ENCODE results near the gene GPATCH3.
"Not testable (repeated sequence)": the region's sequence is repeated elsewhere in the genome, so short reads cannot be mapped to it uniquely, and the experiment has no call there.

Gene GPATCH3

GRCh38 chr1:26913389-26913753 lies 13.1 kb upstream of the GPATCH3 start:
- DNase-seq (ENCODE audit: low spot score): no peak

DNA sequence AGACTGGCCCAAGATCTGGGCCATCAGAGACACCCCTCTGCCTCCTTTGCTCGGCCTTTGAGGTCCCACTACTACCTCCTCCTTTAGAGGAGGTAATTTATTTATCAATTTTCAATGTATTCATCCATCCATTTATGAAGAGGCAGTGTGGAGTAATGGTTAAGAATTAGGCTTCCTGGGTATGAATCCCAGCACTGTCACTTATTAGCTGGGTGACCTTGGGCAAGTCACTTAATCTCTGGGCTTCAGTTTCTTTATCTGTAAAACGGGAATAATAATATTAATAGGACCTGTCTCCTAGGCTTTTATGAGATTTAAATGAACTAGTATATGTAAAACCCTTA lies 11.9 kb upstream of the GPATCH3 start:
- DNase-seq (ENCODE audit: low spot score): no peak

GRCh38 chr1:26911399-26912146 lies 11.3 kb upstream of the GPATCH3 start:
- no peak for DNase-seq (ENCODE audit: low spot score)

DNA sequence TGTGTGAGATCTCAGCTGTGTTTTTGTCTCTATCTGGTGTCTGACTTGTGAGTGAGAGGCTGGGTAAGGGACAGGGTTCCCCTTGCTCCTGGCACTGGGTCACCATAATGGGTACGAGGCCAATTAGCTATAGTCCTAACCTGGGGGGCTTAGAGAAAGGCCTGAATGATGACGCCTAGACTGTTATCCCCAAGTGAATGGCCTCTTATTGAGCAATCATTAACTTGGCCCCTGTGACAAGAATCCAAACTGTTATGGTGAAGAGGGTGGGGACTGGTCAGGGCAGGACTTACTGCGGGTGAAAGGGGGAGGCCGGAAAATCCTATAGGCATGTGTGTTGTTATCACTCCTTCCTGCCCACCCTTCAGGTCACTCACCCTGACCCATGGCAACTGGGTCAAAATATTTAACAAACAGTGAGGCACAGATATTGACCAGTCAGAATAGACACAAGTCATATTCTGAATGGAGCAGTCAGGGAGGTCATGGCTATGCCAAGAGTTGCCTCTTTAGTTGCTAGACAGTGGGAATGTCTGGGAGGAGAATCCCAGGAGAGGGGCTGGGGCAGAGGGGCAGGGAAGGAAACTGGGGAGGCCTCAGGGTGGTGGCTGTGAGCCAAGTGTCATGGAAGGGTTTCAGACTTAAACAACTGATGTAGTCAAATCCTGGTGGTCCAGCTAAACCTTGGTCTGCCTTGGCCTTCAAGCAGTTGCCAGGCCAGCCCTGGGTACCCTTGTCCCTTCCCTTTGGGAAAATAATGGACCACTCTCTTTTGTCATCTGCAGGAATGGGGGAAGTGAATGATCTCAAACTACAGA lies 10.3 kb upstream of the GPATCH3 start:
- DNase-seq (ENCODE audit: low spot score): no peak

GRCh38 chr1:26909951-26910342 lies 9.7 kb upstream of the GPATCH3 start:
- no peak for DNase-seq (ENCODE audit: low spot score)

GRCh38 chr1:26907071-26907917 lies 7.0 kb upstream of the GPATCH3 start:
- DNase-seq (ENCODE audit: low spot score): no peak

DNA sequence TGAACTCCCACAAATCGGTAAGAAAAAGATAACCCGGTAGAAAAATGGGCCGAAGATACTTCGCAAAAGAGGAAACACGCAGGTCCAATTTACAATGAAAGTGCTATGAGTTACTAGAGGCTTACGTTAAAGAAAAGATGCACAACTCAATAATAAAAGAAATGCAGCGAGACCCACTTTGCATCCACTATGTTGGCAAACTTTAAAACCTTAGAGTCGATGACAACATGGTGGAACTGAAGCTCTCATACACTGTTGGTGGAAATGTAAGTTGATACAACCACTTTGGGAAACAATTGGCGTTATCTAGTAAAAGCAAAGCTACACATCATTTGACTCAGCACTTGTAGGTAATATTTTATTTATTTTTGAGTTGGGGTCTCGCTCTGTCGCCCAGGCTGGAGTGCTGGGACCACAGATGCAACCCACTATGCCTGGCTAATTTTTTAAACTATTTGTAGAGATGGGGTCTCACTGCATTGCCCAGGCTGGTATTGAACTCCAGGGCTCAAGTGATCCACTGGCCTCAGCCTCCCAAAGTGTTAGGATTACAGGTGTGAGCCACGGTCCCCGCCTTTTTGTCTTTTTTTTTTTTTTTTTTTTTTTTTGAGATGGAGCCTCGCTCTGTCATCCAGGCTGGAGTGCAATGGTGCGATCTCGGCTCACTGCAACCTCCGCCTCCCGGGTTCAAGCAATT lies 696 bp upstream of the GPATCH3 start:
- no peak for DNase-seq (ENCODE audit: low spot score)

DNA sequence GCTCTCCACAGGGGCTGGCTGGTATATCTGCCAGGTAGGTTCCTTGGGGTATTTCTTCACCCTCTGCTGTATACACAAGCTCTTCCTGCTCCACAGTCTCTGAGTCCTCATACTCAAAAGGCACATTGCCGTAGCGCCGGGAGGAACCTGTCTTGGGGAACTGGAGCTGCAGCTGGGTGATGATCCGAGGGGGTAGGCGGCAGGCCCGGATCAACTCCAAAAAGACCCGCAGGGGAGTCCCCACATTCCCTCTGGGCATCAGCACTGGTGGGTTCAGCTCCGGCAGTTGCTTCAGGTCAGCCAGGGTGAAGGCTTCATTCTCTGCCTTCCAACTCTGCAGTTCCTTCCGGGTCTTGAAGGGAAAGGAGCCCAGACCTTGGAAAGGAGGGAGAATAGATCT lies 2.9 kb downstream of the GPATCH3 start:
- DNase-seq (ENCODE audit: low spot score): no peak

DNA sequence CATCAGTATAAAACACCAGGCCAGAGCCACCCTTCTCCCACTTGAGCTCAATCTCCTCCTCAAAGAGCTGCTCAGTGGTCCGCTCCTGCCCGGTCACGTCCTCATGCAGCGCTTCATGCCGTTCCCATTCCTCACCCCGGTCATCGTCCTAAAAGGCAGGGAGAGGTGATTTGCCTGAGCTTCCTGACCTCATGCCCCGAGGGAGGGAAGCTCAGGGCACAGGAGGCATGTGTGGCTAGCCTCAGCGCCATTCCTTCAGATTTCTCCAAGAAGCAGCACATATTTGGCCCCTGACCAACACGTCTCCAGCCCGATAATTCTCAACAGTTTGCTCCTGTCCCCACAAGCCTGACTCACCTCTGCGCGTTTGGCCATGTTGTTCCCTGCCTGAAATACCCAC lies 6.0 kb downstream of the GPATCH3 start:
- DNase-seq (ENCODE audit: low spot score): no peak

DNA sequence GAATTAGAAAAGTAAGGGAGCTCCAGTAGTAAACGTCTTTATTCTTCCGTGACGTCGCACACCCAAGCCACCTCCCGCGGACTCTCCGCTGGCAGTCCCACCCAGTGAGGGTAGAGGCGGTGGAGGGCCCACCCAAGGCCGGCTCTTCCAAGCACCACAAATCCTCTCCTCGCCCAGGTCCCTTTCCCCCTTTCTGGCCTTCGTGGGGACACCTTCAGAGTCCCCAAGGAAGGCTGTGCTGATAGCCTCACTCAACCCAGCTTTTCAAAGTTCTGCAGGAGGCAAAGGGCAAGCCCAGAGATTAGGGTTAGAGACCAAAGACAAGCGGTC lies 9.8 kb downstream of the GPATCH3 start:
- DNase-seq (ENCODE audit: low spot score): no peak

DNA sequence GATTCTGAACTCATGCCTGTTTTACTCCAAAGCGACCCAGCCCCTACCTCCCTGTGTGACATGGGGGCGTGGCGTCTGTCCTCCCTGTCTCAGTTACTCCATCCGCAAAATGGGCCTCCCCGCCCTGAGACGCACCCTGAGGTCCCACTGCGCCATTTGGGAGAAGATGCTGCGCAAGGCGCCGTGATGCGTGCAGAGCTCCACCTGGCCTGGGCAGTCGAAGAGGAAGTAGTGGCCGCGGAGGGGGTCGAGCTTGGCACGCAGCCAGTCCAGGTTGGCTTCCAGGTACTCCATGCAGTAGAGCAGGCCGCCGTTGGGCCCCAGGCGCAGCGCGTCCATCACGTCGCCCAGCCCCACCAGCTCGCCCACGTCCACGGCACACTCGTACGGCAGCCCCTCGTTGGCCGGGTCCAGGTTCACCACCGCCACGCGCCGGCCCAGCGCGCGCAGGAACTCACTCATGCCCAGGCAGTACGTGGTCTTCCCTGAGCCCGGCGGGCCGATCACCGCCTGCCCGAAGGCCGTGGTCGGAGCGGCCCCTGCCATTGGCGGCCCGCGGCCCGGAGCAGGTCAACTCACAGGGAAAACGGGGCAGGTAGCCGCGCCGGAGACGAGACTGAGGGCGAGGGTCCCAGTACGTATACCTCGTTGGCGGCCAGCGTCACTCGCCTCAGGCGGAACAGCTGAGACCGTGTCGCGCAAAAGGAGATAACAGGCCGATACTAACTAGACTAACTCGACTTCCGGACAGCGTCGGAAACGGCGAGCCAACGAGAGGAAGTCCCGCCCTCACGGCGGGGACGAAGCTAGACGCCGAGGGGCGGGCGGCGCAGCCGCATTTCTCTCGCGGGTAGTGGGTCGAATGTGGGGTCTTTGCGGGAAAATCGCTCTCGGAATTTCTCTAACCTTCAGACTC lies 10.5 kb downstream of the GPATCH3 start, which contains the start of gene GPN2:
TSS of gene GPN2 (minus strand) at position 733 of the 916 bp plus-strand sequence. CDS start at position 546, 187 bp downstream.
- peak; percentile 86 for DNase-seq (ENCODE audit: low spot score)

DNA sequence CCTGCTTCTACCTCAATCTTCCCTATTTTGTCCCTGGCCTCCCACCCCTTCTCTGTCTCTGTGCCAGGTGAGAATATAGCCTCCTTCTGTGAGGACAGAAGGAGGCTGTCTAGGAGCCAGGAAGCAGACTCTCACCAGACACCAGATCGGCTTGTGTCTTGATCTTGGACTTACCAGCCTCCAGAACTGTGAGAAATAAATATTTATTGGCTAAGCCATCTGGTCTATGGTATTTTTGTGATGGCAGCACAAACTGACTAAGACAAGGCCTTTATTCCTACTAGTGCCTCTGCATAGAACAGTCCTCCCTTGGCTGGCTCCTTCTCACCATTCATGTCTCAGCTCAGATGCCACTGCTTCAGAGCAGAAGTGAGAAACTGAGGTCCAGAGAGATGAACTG lies 12.0 kb downstream of the GPATCH3 start:
- DNase-seq (ENCODE audit: low spot score): no peak

DNA sequence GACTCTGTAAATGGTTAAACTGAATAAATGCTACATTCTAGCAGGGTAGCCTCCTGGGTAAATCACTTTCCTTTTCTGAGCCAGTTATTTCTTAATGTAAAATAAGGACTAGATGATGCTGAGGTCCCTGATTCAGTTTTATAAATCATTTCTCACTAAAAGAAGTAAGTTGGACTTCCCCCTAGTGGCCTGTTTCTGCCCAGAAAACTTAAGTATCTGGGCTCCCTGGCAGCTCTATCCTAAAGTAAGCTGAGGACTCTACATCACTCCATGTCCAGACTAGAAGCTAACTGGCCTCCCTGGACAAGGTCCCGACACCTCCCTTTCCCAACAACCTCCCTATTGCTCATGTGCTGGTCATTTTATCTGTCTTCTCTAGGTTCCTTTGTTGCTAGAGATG lies 13.1 kb downstream of the GPATCH3 start:
- DNase-seq (ENCODE audit: low spot score): no peak

DNA sequence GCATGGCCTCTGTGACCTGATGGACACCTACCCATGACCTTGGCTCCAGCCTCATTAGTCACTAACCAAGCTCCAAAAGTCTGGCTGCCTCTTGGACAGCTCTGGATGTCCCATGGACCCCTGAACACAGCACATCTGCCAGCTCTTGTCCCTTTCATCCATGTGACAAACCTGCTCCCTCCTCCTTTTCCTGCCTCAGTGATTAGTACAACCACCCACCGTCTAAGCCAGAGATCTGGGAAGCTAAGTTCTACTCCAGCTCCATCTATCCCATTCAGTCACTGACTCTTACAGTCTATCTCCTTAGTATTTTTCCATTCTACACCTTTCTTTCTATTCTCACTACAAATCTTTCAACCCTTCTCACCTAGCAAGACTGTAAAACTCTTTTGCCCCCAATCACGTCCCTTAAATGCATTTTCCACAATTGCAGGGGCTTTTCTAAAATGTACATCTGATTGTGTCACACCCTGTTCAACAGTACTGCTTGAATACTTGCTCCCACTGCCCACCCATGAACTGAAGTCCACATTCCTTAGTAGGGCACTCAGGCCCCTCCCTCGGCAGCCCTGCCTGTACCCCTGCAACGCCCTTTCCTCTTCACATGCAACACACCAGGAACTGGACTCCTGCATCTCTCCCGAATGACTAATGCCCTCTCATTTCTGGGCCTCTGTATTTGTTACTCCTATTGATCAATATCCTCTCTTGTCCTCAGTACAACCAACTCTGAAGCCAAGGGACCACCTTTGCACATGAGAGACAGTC lies 17.4 kb downstream of the GPATCH3 start:
- no peak for DNase-seq (ENCODE audit: low spot score)

DNA sequence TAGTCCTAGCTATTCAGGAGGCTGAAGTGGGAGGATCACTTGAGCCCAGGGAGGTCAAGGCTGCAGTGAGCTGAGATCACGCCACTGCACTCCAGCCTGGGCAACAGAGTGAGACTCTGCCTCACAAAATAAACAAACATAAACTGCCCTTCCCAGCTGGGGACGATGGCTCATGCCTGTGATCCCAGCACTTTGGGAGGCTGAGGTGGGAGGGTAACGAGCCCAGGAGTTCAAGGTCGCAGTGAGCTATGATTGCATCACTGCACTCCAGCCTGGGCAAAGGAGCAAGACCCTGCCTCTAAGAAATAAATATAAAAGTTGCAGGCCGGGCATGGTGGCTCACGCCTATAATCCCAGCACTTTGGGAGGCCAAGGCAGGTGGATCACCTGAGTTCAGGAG lies 18.7 kb downstream of the GPATCH3 start:
- not testable (repeated sequence) for DNase-seq (ENCODE audit: low spot score)

- no peak for DNase-seq (ENCODE audit: low spot score)
These were observed 20.5 kb downstream of the GPATCH3 start for GRCh38 chr1:26879793-26880192.

DNA sequence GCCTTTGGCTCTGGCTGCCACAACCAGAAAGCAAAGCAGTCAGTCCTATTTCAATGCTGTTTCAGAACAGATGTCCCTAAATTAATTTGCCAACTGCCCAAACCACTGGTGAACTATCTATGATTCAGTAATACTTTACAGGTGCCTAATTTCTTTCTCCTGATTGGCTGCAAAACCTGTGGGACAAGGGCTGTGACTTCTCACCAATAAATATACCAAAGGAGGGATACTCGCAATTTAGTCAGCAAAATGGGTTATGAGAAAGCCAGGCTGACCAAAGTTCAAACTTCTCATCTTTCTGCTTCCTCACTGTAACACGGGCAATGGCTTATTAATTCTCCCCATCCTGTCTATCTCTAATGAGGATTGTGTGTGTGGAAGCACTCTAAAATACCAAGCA lies 22.9 kb downstream of the GPATCH3 start:
- DNase-seq (ENCODE audit: low spot score): no peak

GRCh38 chr1:26874896-26875295 lies 25.4 kb downstream of the GPATCH3 start:
- DNase-seq (ENCODE audit: low spot score): no peak

GRCh38 chr1:26873097-26873496 lies 27.2 kb downstream of the GPATCH3 start:
- DNase-seq (ENCODE audit: low spot score): not testable (repeated sequence)

Data from left forelimb (tissue), 1 donor.